ENCODE measurements around the gene CCDC93. TPM values are rescaled to one million over a fixed set of nuclear protein-coding genes. Genes with fewer than 3 reads are reported as not detected.

CCDC93 gene
- total and polyA plus RNA-seq, 5 donors, result 13.9 to 36.2 (median 20.7) TPM

DNA sequence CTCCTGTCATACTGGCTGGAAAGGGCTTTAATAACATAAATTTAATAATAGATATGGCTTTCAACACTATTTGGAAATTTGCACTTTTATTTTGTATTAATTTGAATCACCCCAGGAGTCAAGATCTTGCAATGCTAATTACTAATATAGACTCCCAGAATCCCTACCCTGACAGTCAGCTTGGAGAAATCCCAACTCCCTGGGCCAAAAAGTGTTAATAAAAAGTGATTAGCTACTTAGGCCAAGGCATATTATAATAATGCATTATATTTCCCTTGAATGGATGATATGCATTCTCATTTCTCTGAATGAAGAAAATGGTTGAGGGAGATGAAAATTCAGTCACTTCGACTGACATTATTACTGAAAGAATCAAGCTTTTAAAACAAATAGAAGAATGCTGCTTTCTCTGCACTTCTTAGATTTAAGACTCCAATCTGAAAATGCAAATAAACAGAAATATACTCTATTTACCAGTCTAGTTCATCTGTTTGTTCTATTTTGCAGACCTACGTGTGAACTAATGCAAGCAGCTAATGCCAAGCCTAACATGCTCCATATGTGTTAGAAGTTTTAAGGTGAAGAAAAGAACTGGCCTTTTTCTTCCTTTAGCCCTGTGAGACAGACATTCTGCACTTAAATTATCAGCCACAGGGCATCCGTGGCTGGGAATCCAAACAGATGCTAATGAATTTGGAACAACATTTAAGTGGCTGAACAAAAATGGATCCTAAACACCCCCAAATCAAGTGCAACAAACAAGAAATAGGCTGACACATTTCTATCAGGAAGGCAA lies 40.5 kb upstream of the CCDC93 start:
- no peak for DNase-seq
- no peaks in the 10 kb centered on the region for H3K4me1 ChIP-seq (ENCODE audit: control insufficient read depth, insufficient read depth, low read length)
- H3K27ac ChIP-seq (ENCODE audit: low read length), result no peak overlapping the region
- no peaks in the 10 kb centered on the region for H3K27me3 ChIP-seq (ENCODE audit: control insufficient read depth, insufficient read depth)
- 54% methylated on average over 3 of the region's 3 CpGs for WGBS
- H3K4me3 ChIP-seq (ENCODE audit: low read length), result no peak overlapping the region
- ATAC-seq, result no peak
- intact Hi-C loops (cut with DNase I), result loop anchor here in 1 of 4 donors (10.0 kb wide), 1 partner anchor 130 kb away; no protein-coding TSS in a partner anchor
- H3K9me3 ChIP-seq (ENCODE audit: control insufficient read depth, low read length), result no peaks in the 10 kb centered on the region

DNA sequence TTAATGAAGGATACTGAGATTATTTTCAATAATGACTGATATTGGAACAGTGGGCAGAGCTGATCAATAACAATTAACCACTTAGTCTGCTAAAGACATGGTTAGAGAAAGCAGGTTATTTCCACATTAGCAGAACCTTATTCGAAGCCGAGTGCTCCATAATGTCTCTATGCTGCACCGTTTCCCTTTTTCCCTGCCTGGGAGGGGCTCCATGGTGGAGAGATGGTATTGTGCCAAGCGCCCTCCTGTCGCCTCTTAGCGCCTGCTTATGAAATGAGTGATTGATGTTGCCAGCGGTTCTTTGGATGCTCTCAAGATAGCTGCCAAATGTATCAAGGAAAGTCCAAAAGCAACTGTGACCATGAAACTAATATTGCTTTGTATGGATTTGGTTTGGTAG lies 39.8 kb upstream of the CCDC93 start:
- intact Hi-C loops (cut with DNase I), result loop anchor here in 1 of 4 donors (10.0 kb wide), 1 partner anchor 131 kb away; no protein-coding TSS in a partner anchor
- ATAC-seq, result no peak
- WGBS, result 77% methylated on average over 7 of the region's 7 CpGs

DNA sequence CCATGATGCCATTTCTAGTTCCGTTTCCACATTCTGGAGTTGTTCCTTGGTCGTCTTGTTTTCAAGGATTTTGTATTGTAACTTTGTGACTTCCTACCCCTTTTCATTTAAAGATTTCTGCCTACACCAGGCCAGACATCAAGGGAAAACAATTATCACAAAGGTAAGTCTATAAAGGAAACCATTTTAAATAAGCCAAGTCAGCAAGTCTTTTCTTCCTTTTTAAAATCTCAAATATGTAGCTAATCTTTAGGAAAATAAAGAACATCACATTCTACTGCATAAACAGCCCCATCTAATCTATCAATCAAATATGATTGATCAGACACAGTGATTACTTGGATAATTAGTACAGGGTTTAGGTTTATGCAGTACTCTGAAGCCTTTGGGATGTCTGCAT lies 38.6 kb upstream of the CCDC93 start:
- H3K27me3 ChIP-seq (ENCODE audit: control insufficient read depth, insufficient read depth), result peaks cover 2% of the 10 kb centered on the region
- intact Hi-C loops (cut with DNase I), result loop anchor here in 1 of 4 donors (10.0 kb wide), 1 partner anchor 132 kb away; no protein-coding TSS in a partner anchor
- no peak overlapping the region for H3K27ac ChIP-seq (ENCODE audit: low read length)
- DNase-seq (no peak), ATAC-seq (no peak)
- H3K9me3 ChIP-seq (ENCODE audit: control insufficient read depth, low read length), result no peaks in the 10 kb centered on the region
- H3K4me1 ChIP-seq (ENCODE audit: control insufficient read depth, insufficient read depth, low read length), result no peaks in the 10 kb centered on the region
- H3K4me3 ChIP-seq (ENCODE audit: low read length), result no peak overlapping the region
- 79% methylated on average over 2 of the region's 2 CpGs for WGBS

More for the DNA sequence above, 39.8 kb upstream of the CCDC93 start:
- no peaks in the 10 kb centered on the region for H3K4me1 ChIP-seq (ENCODE audit: control insufficient read depth, insufficient read depth, low read length)
- no peak overlapping the region for H3K27ac ChIP-seq (ENCODE audit: low read length)
- no peak for DNase-seq
- H3K4me3 ChIP-seq (ENCODE audit: low read length), result no peak overlapping the region
- H3K9me3 ChIP-seq (ENCODE audit: control insufficient read depth, low read length), result no peaks in the 10 kb centered on the region
- H3K27me3 ChIP-seq (ENCODE audit: control insufficient read depth, insufficient read depth), result no peaks in the 10 kb centered on the region

DNA sequence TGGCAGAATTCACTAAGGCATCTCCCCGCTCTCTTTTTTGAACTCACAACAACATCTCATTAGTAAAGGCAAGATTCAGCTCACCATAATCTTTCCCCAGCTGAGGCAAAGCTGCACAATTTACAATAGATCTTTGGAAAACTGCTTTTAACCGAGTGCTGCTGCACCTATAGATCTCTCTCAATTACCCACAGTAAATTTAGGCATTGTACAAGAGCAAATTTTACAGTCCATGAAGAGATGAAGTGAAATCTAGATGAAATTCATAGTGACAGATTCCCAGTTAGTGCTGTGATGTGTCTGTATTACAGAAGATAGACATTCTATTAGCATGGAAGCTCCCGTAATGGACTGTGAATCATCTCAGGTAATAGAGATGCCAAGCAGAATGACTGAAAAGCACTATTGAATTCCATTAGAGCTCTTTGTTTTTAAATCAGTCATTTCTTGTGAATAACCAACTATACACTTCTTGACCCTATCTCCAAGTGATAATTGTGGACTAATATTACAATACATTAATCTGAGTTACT lies 38.0 kb upstream of the CCDC93 start:
- intact Hi-C loops (cut with DNase I), result loop anchor here in 1 of 4 donors (10.0 kb wide), 1 partner anchor 133 kb away; no protein-coding TSS in a partner anchor
- ATAC-seq (no peak), DNase-seq (no peak)
- Histone ChIP-seq H3K4me3 (ENCODE audit: low read length) (no peak overlapping the region), H3K27me3 (ENCODE audit: control insufficient read depth, insufficient read depth) (peaks cover 2% of the 10 kb centered on the region), H3K9me3 (ENCODE audit: control insufficient read depth, low read length) (no peaks in the 10 kb centered on the region), H3K27ac (ENCODE audit: low read length) (no peak overlapping the region), H3K4me1 (ENCODE audit: control insufficient read depth, insufficient read depth, low read length) (no peaks in the 10 kb centered on the region)
- 90% methylated on average over 3 of the region's 3 CpGs for WGBS

DNA sequence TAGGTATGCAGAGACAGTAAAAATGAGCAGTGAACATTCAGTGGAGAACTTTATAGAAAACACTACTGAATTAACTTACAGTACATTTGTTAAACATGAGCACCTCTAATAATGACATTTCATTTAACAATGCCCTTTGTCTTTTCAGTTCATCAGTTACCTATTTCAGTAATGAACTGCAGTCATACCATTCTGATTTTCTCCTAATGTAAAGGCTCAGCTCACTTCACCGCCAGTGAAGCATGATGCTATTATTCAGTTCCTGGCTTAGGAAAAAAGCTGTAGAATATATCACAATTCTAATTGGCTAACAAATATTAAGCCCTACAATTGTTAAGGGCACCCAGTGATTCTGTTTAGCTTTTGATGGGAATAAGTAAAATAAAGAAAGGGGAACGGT lies 37.1 kb upstream of the CCDC93 start:
- ATAC-seq, result no peak
- Histone ChIP-seq H3K9me3 (ENCODE audit: control insufficient read depth, low read length) (no peaks in the 10 kb centered on the region), H3K4me1 (ENCODE audit: control insufficient read depth, insufficient read depth, low read length) (no peaks in the 10 kb centered on the region), H3K27me3 (ENCODE audit: control insufficient read depth, insufficient read depth) (peaks cover 2% of the 10 kb centered on the region), H3K27ac (ENCODE audit: low read length) (no peak overlapping the region), H3K4me3 (ENCODE audit: low read length) (no peak overlapping the region)
- intact Hi-C loops (cut with DNase I), result loop anchor here in 1 of 4 donors (10.0 kb wide), 1 partner anchor 134 kb away; no protein-coding TSS in a partner anchor
- DNase-seq, result no peak
- WGBS, result 90% methylated on average over 2 of the region's 2 CpGs

DNA sequence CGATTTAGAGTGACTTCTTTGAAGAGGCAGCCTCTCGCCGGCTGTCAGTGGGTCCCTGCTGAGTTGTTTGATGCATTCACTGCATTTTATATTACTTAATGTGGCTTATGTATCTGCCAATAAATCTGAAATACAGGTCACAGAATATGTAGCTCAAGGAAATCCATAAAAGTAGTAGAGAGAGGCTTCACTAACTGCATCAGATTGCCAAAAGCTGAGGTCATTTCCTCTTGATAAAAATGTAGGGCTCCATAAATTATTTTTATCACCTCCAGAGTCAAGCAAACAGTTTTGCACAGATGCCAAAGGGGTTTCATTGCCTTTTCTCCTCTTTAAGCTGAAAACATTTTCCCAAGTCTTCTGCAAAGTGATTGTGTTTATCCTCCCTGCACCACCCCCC lies 36.5 kb upstream of the CCDC93 start:
- Histone ChIP-seq H3K27ac (ENCODE audit: low read length) (no peak overlapping the region), H3K27me3 (ENCODE audit: control insufficient read depth, insufficient read depth) (peaks cover 2% of the 10 kb centered on the region), H3K4me1 (ENCODE audit: control insufficient read depth, insufficient read depth, low read length) (no peaks in the 10 kb centered on the region), H3K4me3 (ENCODE audit: low read length) (no peak overlapping the region), H3K9me3 (ENCODE audit: control insufficient read depth, low read length) (no peaks in the 10 kb centered on the region)
- 53% methylated on average over 3 of the region's 3 CpGs for WGBS
- intact Hi-C loops (cut with DNase I), result loop anchor here in 1 of 4 donors (10.0 kb wide), 1 partner anchor 134 kb away; no protein-coding TSS in a partner anchor
- DNase-seq (no peak), ATAC-seq (no peak)

DNA sequence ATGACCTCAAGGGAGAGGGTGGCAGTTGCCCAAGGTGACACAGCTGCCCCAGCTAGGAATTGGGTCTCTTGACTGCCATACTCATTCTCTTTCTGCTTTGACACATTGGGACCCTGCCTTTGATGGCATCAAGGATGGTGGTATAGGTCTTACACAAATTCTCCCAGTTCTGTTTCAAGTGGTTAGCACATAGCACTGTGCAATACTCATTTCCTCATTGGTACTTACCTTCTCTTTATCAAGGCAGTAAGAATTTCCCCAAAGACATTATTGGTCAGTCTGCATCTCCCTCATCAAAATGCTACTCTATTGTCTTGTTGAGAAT lies 35.9 kb upstream of the CCDC93 start:
- H3K27me3 ChIP-seq (ENCODE audit: control insufficient read depth, insufficient read depth), result peaks cover 2% of the 10 kb centered on the region
- intact Hi-C loops (cut with DNase I), result loop anchor here (5.0 to 10.0 kb wide), 3 partner anchors 135 to 808 kb away; no protein-coding TSS in a partner anchor
- H3K4me1 ChIP-seq (ENCODE audit: control insufficient read depth, insufficient read depth, low read length), result no peaks in the 10 kb centered on the region
- DNase-seq, result no peak
- no peaks in the 10 kb centered on the region for H3K9me3 ChIP-seq (ENCODE audit: control insufficient read depth, low read length)
- ATAC-seq, result no peak
- no peak overlapping the region for H3K27ac ChIP-seq (ENCODE audit: low read length)
- no peak overlapping the region for H3K4me3 ChIP-seq (ENCODE audit: low read length)

DNA sequence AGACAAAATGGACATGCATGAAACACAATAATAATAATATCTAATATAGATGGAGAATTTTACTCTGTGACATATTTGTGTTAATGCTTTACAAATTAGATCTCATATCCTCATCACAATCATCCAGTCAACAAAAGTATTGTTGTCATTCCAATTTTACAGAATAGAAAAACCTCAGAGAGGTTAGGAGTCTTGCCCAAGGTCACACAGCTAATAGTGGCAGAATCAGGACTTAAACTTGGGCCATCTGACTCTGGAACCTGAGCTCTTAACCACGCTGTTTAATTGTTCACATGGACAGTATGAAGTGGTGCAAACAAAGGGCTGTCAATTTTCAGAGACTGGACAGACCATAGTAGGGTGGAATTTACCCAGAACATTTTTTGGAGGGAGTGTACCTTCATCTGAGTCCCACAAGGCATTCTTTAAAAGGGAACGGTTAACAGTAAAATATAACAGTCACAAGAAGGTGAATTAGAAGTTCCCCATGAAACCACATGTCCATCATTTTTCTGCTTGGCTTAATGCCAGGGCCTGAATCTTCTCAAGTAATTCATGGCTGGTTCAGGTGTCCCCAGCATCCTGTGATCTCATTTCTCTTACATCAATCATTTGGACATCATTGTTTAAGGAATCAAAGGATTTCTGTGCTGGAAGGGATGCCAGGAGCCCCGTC lies 35.4 kb upstream of the CCDC93 start:
- H3K27ac ChIP-seq (ENCODE audit: low read length), result no peak overlapping the region
- H3K4me3 ChIP-seq (ENCODE audit: low read length), result no peak overlapping the region
- ATAC-seq (no peak), DNase-seq (no peak)
- no peaks in the 10 kb centered on the region for H3K9me3 ChIP-seq (ENCODE audit: control insufficient read depth, low read length)
- 72% methylated on average over 3 of the region's 3 CpGs for WGBS
- H3K27me3 ChIP-seq (ENCODE audit: control insufficient read depth, insufficient read depth), result peaks cover 2% of the 10 kb centered on the region
- H3K4me1 ChIP-seq (ENCODE audit: control insufficient read depth, insufficient read depth, low read length), result no peaks in the 10 kb centered on the region
- intact Hi-C loops (cut with DNase I), result loop anchor here (5.0 to 10.0 kb wide), 2 partner anchors 806 to 808 kb away; no protein-coding TSS in a partner anchor

DNA sequence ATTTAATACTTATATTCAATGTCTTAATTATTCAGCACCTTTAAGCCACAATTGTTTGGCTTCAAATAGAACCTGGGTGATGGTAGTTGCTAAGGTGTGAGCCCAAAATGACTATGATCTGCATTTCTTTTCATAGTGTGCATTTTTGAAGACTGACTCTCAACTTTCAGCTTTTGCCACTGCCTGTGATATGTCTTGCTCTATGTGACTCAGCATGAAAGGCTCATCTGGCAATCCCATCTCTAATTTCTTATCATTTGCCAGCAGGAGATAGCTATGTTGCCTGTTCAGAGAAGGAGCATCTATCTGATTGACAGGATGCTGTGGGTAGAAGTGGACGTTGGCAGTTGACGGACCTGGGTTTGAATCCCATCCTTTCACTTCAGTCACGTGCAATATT lies 34.5 kb upstream of the CCDC93 start:
- Histone ChIP-seq H3K4me1 (ENCODE audit: control insufficient read depth, insufficient read depth, low read length) (no peaks in the 10 kb centered on the region), H3K27ac (ENCODE audit: low read length) (no peak overlapping the region), H3K9me3 (ENCODE audit: control insufficient read depth, low read length) (no peaks in the 10 kb centered on the region), H3K4me3 (ENCODE audit: low read length) (no peak overlapping the region), H3K27me3 (ENCODE audit: control insufficient read depth, insufficient read depth) (peaks cover 2% of the 10 kb centered on the region)
- intact Hi-C loops (cut with DNase I), result loop anchor here (5.0 to 10.0 kb wide), 2 partner anchors 806 to 809 kb away; no protein-coding TSS in a partner anchor
- 71% methylated on average over 3 of the region's 3 CpGs for WGBS
- no peak for DNase-seq
- no peak for ATAC-seq

DNA sequence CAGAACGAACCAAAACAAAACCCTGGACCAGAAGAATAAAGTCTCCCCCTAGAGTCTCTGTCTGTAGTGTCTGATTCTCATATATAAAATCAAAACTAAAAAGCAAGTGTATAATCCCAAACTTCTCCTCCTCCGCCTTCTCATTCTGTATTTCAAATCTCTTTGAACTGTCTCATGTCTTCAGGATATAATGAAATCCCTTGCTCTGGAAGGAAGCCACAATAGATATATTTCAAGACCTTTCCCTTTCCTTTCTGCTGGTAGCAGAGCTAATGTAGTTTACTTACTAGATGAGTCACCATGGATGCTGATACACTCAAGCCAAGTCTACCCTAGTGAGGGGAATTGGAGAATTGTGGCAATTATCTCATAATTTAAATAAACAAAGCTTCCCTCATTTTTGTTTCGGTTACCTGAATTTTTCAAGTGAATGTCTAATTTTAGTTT lies 33.5 kb upstream of the CCDC93 start:
- no peak overlapping the region for H3K4me3 ChIP-seq (ENCODE audit: low read length)
- H3K9me3 ChIP-seq (ENCODE audit: control insufficient read depth, low read length), result no peaks in the 10 kb centered on the region
- intact Hi-C loops (cut with DNase I), result loop anchor here (5.0 to 10.0 kb wide), 2 partner anchors 807 to 810 kb away; no protein-coding TSS in a partner anchor
- no peak for DNase-seq
- H3K27ac ChIP-seq (ENCODE audit: low read length), result no peak overlapping the region
- H3K27me3 ChIP-seq (ENCODE audit: control insufficient read depth, insufficient read depth), result peaks cover 2% of the 10 kb centered on the region
- ATAC-seq, result peak in 1 of 2 donors; percentile 37
- WGBS, result 43% methylated on average over 3 of the region's 3 CpGs
- no peaks in the 10 kb centered on the region for H3K4me1 ChIP-seq (ENCODE audit: control insufficient read depth, insufficient read depth, low read length)
